NCI-H187 treated with DMSO at 0.1 percent for 48 hours (cell line): ENCODE measurements around the gene ZNF670.
"Not testable (repeated sequence)": the region's sequence is repeated elsewhere in the genome, so short reads cannot be mapped to it uniquely, and the experiment has no call there.

Experiments
- DNase-seq: peaks from one replicate; lab custom pipeline; 2025; lab: John Stamatoyannopoulos, UW

The ZNF670 gene

GRCh38 chr1:247043406-247043805 lies 35.2 kb downstream of the ZNF670 start:
- no peak for DNase-seq

GRCh38 chr1:247037511-247038320 lies 40.9 kb downstream of the ZNF670 start:
- DNase-seq = no peak

- DNase-seq = not testable (repeated sequence)
Measured at GRCh38 chr1:247032306-247032705, 46.3 kb downstream of the ZNF670 start.
